ENCODE data around the gene NECAB2. TPM values are rescaled to one million over a fixed set of nuclear protein-coding genes. Genes with fewer than 3 reads are reported as not detected.

NECAB2 gene
- total RNA-seq, 1 donor from 2014 or later: 0.32 TPM

DNA sequence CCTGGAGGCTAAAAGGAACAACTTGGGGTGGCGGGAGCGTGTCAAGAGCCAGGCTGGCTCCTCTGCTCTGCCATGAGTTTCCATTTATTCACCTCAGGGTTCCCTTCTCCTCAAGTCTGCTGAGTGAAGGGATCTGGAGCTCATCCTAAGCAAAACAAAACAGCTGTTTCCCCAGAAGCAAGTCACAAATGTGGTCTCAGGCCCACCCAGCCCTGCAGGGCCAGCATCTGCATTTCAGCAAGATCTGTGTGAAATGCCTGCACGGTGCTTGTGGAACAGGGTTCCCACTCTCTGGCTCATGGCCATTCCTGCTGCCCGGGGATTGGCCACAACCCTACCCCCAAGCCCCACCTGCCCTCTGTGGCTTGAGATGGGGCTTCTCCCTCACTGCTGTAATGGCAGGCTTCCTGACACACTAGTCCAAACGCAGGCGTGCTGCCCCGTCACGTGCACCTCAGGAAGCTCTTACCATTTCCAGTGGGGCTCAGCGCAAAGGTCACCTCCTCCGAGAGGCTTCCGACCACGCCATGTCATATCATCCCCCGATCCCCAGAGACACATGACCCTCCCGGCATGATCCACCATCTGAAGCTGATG lies 72.3 kb downstream of the NECAB2 start:
- Histone ChIP-seq H3K4me1 (ENCODE audit: insufficient read depth, low read length) (no peaks in the 10 kb centered on the region), H3K4me2 (ENCODE audit: low read length) (no peak overlapping the region), H3K79me2 (ENCODE audit: insufficient read depth, low read length) (no peaks in the 10 kb centered on the region), H4K20me1 (ENCODE audit: insufficient read depth, low read length) (peaks cover 6% of the 10 kb centered on the region), H3K4me3 (ENCODE audit: insufficient read depth, low read depth, low read length) (no peak overlapping the region), H3K36me3 (ENCODE audit: insufficient read depth, low read length) (no peaks in the 10 kb centered on the region), H3K27me3 (ENCODE audit: insufficient read depth, low read length) (peaks cover 36% of the 10 kb centered on the region), H2AFZ (ENCODE audit: low read depth, low read length) (no peak overlapping the region), H3K9ac (ENCODE audit: low read length) (no peak overlapping the region), H3K9me3 (ENCODE audit: insufficient read depth, low read depth, low read length) (peaks cover 9% of the 10 kb centered on the region), H3K27ac (ENCODE audit: low read depth, low read length) (no peak overlapping the region)
- H3K27me3 Mint-ChIP-seq (ENCODE audit: low read depth, unreplicated experiment): peaks cover 43% of the 10 kb centered on the region
- TF ChIP-seq EZH2 (IDR thresholded peaks at IDR 0.05; ENCODE audit: insufficient read depth, low read length): no peak
- TF ChIP-seq, protein P1, sequence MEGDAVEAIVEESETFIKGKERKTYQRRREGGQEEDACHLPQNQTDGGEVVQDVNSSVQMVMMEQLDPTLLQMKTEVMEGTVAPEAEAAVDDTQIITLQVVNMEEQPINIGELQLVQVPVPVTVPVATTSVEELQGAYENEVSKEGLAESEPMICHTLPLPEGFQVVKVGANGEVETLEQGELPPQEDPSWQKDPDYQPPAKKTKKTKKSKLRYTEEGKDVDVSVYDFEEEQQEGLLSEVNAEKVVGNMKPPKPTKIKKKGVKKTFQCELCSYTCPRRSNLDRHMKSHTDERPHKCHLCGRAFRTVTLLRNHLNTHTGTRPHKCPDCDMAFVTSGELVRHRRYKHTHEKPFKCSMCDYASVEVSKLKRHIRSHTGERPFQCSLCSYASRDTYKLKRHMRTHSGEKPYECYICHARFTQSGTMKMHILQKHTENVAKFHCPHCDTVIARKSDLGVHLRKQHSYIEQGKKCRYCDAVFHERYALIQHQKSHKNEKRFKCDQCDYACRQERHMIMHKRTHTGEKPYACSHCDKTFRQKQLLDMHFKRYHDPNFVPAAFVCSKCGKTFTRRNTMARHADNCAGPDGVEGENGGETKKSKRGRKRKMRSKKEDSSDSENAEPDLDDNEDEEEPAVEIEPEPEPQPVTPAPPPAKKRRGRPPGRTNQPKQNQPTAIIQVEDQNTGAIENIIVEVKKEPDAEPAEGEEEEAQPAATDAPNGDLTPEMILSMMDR (IDR thresholded peaks at IDR 0.05; ENCODE audit: insufficient read depth, low read depth, low read length): no peak
- H3K4me1 Mint-ChIP-seq (ENCODE audit: low read depth, unreplicated experiment): peaks cover 2% of the 10 kb centered on the region
- DNase-seq (ENCODE audit: low read depth) (no peak), FAIRE-seq (no peak)
- peaks cover 5% of the 10 kb centered on the region for H3K36me3 Mint-ChIP-seq (ENCODE audit: low read depth, unreplicated experiment)
- H3K4me3 Mint-ChIP-seq (ENCODE audit: unreplicated experiment): no peak overlapping the region
- H3K9me3 Mint-ChIP-seq (ENCODE audit: unreplicated experiment): peaks cover 8% of the 10 kb centered on the region
- peak overlapping the region; percentile 7 for H3K27ac Mint-ChIP-seq (ENCODE audit: unreplicated experiment)

DNA sequence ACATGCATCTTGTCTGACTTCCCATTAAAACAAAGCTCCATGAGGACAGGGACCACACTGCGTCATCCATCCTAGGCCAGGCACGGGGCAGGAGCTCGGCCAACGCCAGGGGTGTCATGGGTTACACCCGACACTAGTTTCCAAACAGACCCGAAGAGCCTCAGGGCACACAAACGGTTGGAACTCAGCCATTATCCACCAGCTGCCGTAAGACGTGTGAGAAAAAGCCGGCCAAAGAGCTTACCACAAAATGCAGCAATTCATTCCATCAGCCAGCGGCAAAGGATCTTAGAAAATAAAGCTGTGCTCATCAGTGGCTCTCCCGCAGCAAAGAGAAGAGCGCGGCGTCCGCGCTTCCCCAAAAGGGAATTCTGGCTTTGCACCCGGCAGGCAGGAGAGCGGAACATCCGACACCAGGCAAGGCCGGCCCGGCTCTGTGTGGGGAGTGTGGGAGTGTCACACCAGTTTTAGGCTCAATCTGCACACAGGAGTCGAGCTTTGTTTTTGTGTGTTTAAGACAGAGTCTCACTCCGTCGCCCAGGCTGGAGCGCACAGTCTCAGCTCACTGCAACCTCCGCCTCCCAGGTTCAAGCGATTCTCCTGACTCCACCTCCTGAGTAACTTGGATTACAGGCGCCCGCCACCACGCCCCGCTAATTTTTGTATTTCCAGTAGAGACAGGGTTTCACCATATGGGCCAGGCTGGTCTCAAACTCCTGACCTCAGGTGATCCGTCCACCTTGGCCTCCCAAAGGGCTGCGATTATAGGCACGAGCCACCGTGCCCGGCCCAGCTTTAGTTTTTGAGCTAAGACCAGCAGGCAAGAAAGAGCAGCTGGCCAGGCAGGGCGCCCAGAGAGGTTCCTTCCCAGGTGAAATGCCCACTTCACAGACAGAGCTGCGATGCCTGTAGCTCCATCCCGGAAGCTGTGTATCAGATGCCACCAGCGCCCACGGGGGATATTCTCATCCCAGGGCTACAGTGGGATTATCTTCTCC lies 73.1 kb downstream of the NECAB2 start:
- Histone ChIP-seq H3K4me1 (ENCODE audit: insufficient read depth, low read length) (no peaks in the 10 kb centered on the region), H3K9ac (ENCODE audit: low read length) (no peak overlapping the region), H3K4me3 (ENCODE audit: insufficient read depth, low read depth, low read length) (no peak overlapping the region), H3K9me3 (ENCODE audit: insufficient read depth, low read depth, low read length) (peaks cover 5% of the 10 kb centered on the region), H3K36me3 (ENCODE audit: insufficient read depth, low read length) (no peaks in the 10 kb centered on the region), H3K79me2 (ENCODE audit: insufficient read depth, low read length) (no peaks in the 10 kb centered on the region), H3K4me2 (ENCODE audit: low read length) (no peak overlapping the region), H4K20me1 (ENCODE audit: insufficient read depth, low read length) (peaks cover 6% of the 10 kb centered on the region), H3K27ac (ENCODE audit: low read depth, low read length) (no peak overlapping the region), H3K27me3 (ENCODE audit: insufficient read depth, low read length) (peaks cover 36% of the 10 kb centered on the region), H2AFZ (ENCODE audit: low read depth, low read length) (no peak overlapping the region)
- Mint-ChIP-seq H3K27ac (ENCODE audit: unreplicated experiment) (no peak overlapping the region), H3K9me3 (ENCODE audit: unreplicated experiment) (peaks cover 4% of the 10 kb centered on the region), H3K36me3 (ENCODE audit: low read depth, unreplicated experiment) (peaks cover 5% of the 10 kb centered on the region), H3K4me1 (ENCODE audit: low read depth, unreplicated experiment) (peaks cover 2% of the 10 kb centered on the region), H3K27me3 (ENCODE audit: low read depth, unreplicated experiment) (peaks cover 37% of the 10 kb centered on the region), H3K4me3 (ENCODE audit: unreplicated experiment) (no peak overlapping the region)
- peak; percentile 51 for DNase-seq (ENCODE audit: low read depth)
- no peak for FAIRE-seq
- TF ChIP-seq, protein P1 (IDR thresholded peaks at IDR 0.05; ENCODE audit: insufficient read depth, low read depth, low read length): no peak
- no peak for TF ChIP-seq EZH2 (IDR thresholded peaks at IDR 0.05; ENCODE audit: insufficient read depth, low read length)
